GM12878 (cell line): ENCODE measurements around the gene C20orf173.

ENCODE experiments used
- ATF7 ChIP-seq: fragments of 450-650 bp; IDR thresholded peaks from 2 replicates; pipeline ENCODE4 v1.6.1; 2016; ENCODE audit warnings: low read depth, mild to moderate bottlenecking
- BACH1 ChIP-seq: fragments of 450-650 bp; IDR thresholded peaks from 2 replicates; pipeline ENCODE4 v1.6.1; 2017; ENCODE audit warnings: mild to moderate bottlenecking, borderline replicate concordance
- BCLAF1 ChIP-seq: fragments of 450-650 bp; IDR thresholded peaks from 2 replicates; pipeline ENCODE4 v1.6.1; 2017; ENCODE audit warnings: antibody characterized with exemption, mild to moderate bottlenecking, moderate library complexity
- CBFB ChIP-seq: IDR thresholded peaks from 2 replicates; pipeline ENCODE4 v1.6.1; 2016; ENCODE audit warnings: antibody characterized with exemption, low read depth
- EZH2 ChIP-seq: IDR thresholded peaks from 2 replicates; pipeline ENCODE4 v1.6.1; 2012; ENCODE audit warnings: low read depth, mild to moderate bottlenecking, control low read depth, inconsistent platforms, low read length, borderline replicate concordance; ENCODE audit not compliant: control insufficient read depth
- IKZF2 ChIP-seq, 2 experiments: fragments of 450-650 bp; IDR thresholded peaks; 2 replicates each; pipeline ENCODE4 v1.6.1; 2017; ENCODE audit warnings: mild to moderate bottlenecking in 2 of 2, moderate library complexity in 2 of 2
- JUND ChIP-seq: IDR thresholded peaks from 2 replicates; pipeline ENCODE4 v1.6.1; 2012; ENCODE audit warnings: low read depth, mild to moderate bottlenecking, low read length, improper control_type of control experiment, moderate library complexity
- MXI1 ChIP-seq: fragments of 150-350 bp; IDR thresholded peaks from 2 replicates; pipeline ENCODE4 v1.6.1; 2011; ENCODE audit warnings: low read depth, mild to moderate bottlenecking, inconsistent platforms, low read length, improper control_type of control experiment
- POLR2AphosphoS5 ChIP-seq: IDR thresholded peaks from 2 replicates; pipeline ENCODE4 v1.6.1; 2011; ENCODE audit warnings: mild to moderate bottlenecking, low read length, inconsistent platforms
- POU2F2 ChIP-seq: IDR thresholded peaks from 3 replicates; pipeline ENCODE4 v1.6.1; 2011; ENCODE audit warnings: low read depth, mild to moderate bottlenecking, low read length, borderline replicate concordance
- TF ChIP-seq, protein P1 (sequence below): IDR thresholded peaks from 2 replicates; pipeline ENCODE4 v1.6.1; 2012; ENCODE audit warnings: low read depth, low read length, improper control_type of control experiment

- no peak for TF ChIP-seq ATF7
- TF ChIP-seq, protein P1, sequence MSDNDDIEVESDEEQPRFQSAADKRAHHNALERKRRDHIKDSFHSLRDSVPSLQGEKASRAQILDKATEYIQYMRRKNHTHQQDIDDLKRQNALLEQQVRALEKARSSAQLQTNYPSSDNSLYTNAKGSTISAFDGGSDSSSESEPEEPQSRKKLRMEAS: no peak
- no peak for TF ChIP-seq EZH2
- TF ChIP-seq POLR2AphosphoS5: no peak
- TF ChIP-seq BCLAF1: no peak
- no peak for TF ChIP-seq CBFB
- no peak for TF ChIP-seq IKZF2 (IDR thresholded peaks at IDR 0.05)
- TF ChIP-seq BACH1: no peak
- no peak for TF ChIP-seq JUND
- no peak for TF ChIP-seq POU2F2
- no peak for TF ChIP-seq MXI1
Measured at GRCh38 chr20:35510951-35511735, 18.3 kb downstream of the C20orf173 start.
